Naive thymus-derived CD4-positive, alpha-beta T cell (primary cell): ENCODE measurements around the gene GGCX. TPM values are rescaled to one million over a fixed set of nuclear protein-coding genes. Genes with fewer than 3 reads are reported as not detected.
"Not testable (repeated sequence)": the region's sequence is repeated elsewhere in the genome, so short reads cannot be mapped to it uniquely, and the experiment has no call there.

ENCODE experiments used
- ATAC-seq: fragments of 150-1000 bp; cut with Tn5 transposase; 2 replicates; pipeline ENCODE4 v1.10.0; 2021; ENCODE audit warnings: mild to moderate bottlenecking, moderate library complexity
- CTCF ChIA-PET: fragments of 350-600 bp; sonication (Branson Sonifier 250); formaldehyde crosslinking; loops from one replicate; lab custom pipeline; 2021; ENCODE audit warnings: antibody characterized with exemption; lab: Charles Lee
- POLR2A ChIA-PET: fragments of 350-600 bp; sonication (Branson Sonifier 250); formaldehyde crosslinking; loops from one replicate; lab custom pipeline; 2021; ENCODE audit warnings: antibody characterized with exemption, inconsistent platforms; lab: Charles Lee
- DNase-seq, 9 donors: peaks; one replicate each; pipeline versions ENCODE4 v3.0.0 to v3.0.0-alpha.2; 2020 to 2022; ENCODE audit warnings: mixed read lengths in 1 of 9
- H3K27ac ChIP-seq: one replicate; pipeline ENCODE4 v1.7.0; 2013; ENCODE audit warnings: mild to moderate bottlenecking, low read depth, low read length, moderate library complexity
- H3K27me3 ChIP-seq, 2 donors: one replicate each; pipeline ENCODE4 v1.7.0; 2013; ENCODE audit warnings: low read length in 2 of 2, mild to moderate bottlenecking in 2 of 2, moderate library complexity in 2 of 2; ENCODE audit not compliant: control insufficient read depth in 2 of 2, insufficient read depth in 2 of 2
- H3K36me3 ChIP-seq, 3 experiments: 1 replicate in 2 of 3; 2 replicates in 1 of 3; pipeline ENCODE4 v1.7.0; 2013; ENCODE audit warnings: low read length in 3 of 3, mild to moderate bottlenecking in 3 of 3, moderate library complexity in 1 of 3; ENCODE audit not compliant: insufficient read depth in 3 of 3, control insufficient read depth in 2 of 3
- H3K4me1 ChIP-seq, 2 donors: one replicate each; pipeline ENCODE4 v1.7.0; 2013; ENCODE audit warnings: low read length in 2 of 2, mild to moderate bottlenecking in 2 of 2, moderate library complexity in 1 of 2; ENCODE audit not compliant: control insufficient read depth in 2 of 2, insufficient read depth in 2 of 2
- H3K4me3 ChIP-seq: 2 replicates; pipeline ENCODE4 v1.7.0; 2013; ENCODE audit warnings: mild to moderate bottlenecking, low read length
- H3K9me3 ChIP-seq, 3 experiments: 1 replicate in 2 of 3; 2 replicates in 1 of 3; pipeline ENCODE4 v1.7.0; 2013; ENCODE audit warnings: low read length in 3 of 3; ENCODE audit not compliant: control insufficient read depth in 2 of 3
- H3K27ac Mint-ChIP-seq, 9 donors: one replicate each; pipeline ENCODE4 v1.8.0; 2020 to 2022; ENCODE audit warnings: mixed read lengths in 9 of 9, mild to moderate bottlenecking in 8 of 9, moderate library complexity in 5 of 9, inconsistent platforms in 2 of 9
- H3K27me3 Mint-ChIP-seq, 5 donors: one replicate each; pipeline ENCODE4 v1.8.0; 2021 to 2022; ENCODE audit warnings: mixed read lengths in 5 of 5, mild to moderate bottlenecking in 1 of 5
- H3K36me3 Mint-ChIP-seq, 5 donors: one replicate each; pipeline ENCODE4 v1.8.0; 2020 to 2022; ENCODE audit warnings: mixed read lengths in 5 of 5, mild to moderate bottlenecking in 3 of 5, inconsistent platforms in 1 of 5
- H3K4me1 Mint-ChIP-seq, 7 donors: one replicate each; pipeline ENCODE4 v1.8.0; 2020 to 2022; ENCODE audit warnings: mixed read lengths in 7 of 7, mild to moderate bottlenecking in 3 of 7, inconsistent platforms in 1 of 7
- H3K4me3 Mint-ChIP-seq, 10 donors: one replicate each; pipeline ENCODE4 v1.8.0; 2020 to 2022; ENCODE audit warnings: mild to moderate bottlenecking in 10 of 10, mixed read lengths in 10 of 10, moderate library complexity in 6 of 10, inconsistent platforms in 2 of 10
- H3K9me3 Mint-ChIP-seq, 11 donors: one replicate each; pipeline ENCODE4 v1.8.0; 2020 to 2022; ENCODE audit warnings: mixed read lengths in 11 of 11, mild to moderate bottlenecking in 4 of 11, inconsistent platforms in 1 of 11, moderate library complexity in 1 of 11
- intact Hi-C, 2 donors: fragments of 100-400 bp; cut with micrococcal nuclease; formaldehyde crosslinking; loops; one replicate each; pipeline ENCODE4 v1.15.1; 2023
- polyA plus RNA-seq, 2 donors: library from polyadenylated mRNA; unstranded; fragments of 300-500 nt; fragmentation: Illumina TruSeq; gene quantifications; one replicate each; pipeline ENCODE4 v1.2.3, GENCODE V29; 2021
- total RNA-seq, 6 experiments: library from RNA in 5 of 6; stranded (reverse) in 5 of 6; gene quantifications; 1 replicate in 5 of 6; 2 replicates in 1 of 6; pipeline ENCODE4 v1.2.3 and lab custom pipeline; 2021 to 2026

Gene GGCX
- total and polyA plus RNA-seq, 7 experiments from 2014 or later, result 11.8 to 34.2 (median 20.5) TPM

GRCh38 chr2:85604568-85605339 is 43.5 kb upstream of the GGCX start:
- peaks cover 0 to 2% (median 0%) of the 10 kb centered on the region in 5 donors for H3K27me3 Mint-ChIP-seq
- peaks cover 0 to 15% (median 4%) of the 10 kb centered on the region in 5 donors for H3K36me3 Mint-ChIP-seq
- ATAC-seq, result no peak
- H3K27me3 ChIP-seq, result no peaks in the 10 kb centered on the region
- H3K36me3 ChIP-seq, result peaks cover 0 to 35% (median 5%) of the 10 kb centered on the region in 3 experiments
- peak overlapping the region; percentile 31 for H3K27ac ChIP-seq
- H3K9me3 ChIP-seq, result no peaks in the 10 kb centered on the region
- no peak overlapping the region for H3K4me3 ChIP-seq
- peak overlapping the region in 6 of 10 donors; percentile 9 to 94 (median 29) for H3K4me3 Mint-ChIP-seq
- peak overlapping the region in 6 of 9 donors; percentile 7 to 70 (median 43) for H3K27ac Mint-ChIP-seq
- H3K4me1 ChIP-seq, result peaks cover 7 to 9% of the 10 kb centered on the region in 2 donors
- intact Hi-C loops, result loop anchor here in 1 of 2 donors (5.0 kb wide), 1 partner anchor 838 kb away; the partner anchor contains the start of gene KDM3A
- ChIA-PET POLR2A (interaction anchor here (0.6 to 4.2 kb wide), 9 partner anchors 8 to 501 kb away, joined by 3 to 35 read pairs (median 4); partner anchors contain the start of genes C2orf68, POLR1A, PTCD3 and RNF181), CTCF (interaction anchor here (1.0 to 1.4 kb wide), 3 partner anchors 33 to 48 kb away, joined by 3 read pairs; no protein-coding TSS in a partner anchor)
- no peak for DNase-seq
- H3K9me3 Mint-ChIP-seq, result no peaks in the 10 kb centered on the region
- peaks cover 20 to 63% (median 55%) of the 10 kb centered on the region in 7 donors for H3K4me1 Mint-ChIP-seq

- H3K36me3 ChIP-seq, result peaks cover 0 to 35% (median 5%) of the 10 kb centered on the region in 3 experiments
- peak overlapping the region; percentile 0 for H3K27ac ChIP-seq
- H3K27ac Mint-ChIP-seq, result peak overlapping the region in 4 of 9 donors; percentile 43 to 85 (median 72)
- ChIA-PET CTCF (interaction anchor here (1.1 to 1.4 kb wide), 2 partner anchors 34 to 47 kb away, joined by 3 read pairs; no protein-coding TSS in a partner anchor), POLR2A (interaction anchor here (0.7 to 4.2 kb wide), 7 partner anchors 8 to 502 kb away, joined by 3 to 35 read pairs (median 12); partner anchors contain the start of genes C2orf68, MAT2A, POLR1A and PTCD3)
- H3K9me3 ChIP-seq, ATAC-seq, H3K4me3 ChIP-seq, DNase-seq, H3K4me1 ChIP-seq, H3K27me3 ChIP-seq, H3K27me3 Mint-ChIP-seq, H3K9me3 Mint-ChIP-seq: not testable (repeated sequence)
- peaks cover 0 to 14% (median 4%) of the 10 kb centered on the region in 5 donors for H3K36me3 Mint-ChIP-seq
- intact Hi-C loops, result loop anchor here in 1 of 2 donors (5.0 kb wide), 1 partner anchor 838 kb away; the partner anchor contains the start of gene KDM3A
- H3K4me1 Mint-ChIP-seq, result peaks cover 19 to 58% (median 50%) of the 10 kb centered on the region in 7 donors
- peak overlapping the region in 9 of 10 donors; percentile 8 to 98 (median 90) for H3K4me3 Mint-ChIP-seq
These were observed 42.8 kb upstream of the GGCX start for GRCh38 chr2:85604133-85604444.

- CTCF ChIA-PET, result no interaction called here
- Mint-ChIP-seq H3K9me3 (no peaks in the 10 kb centered on the region), H3K27ac (peak within 1 kb of the TSS; percentile 42 to 96 (median 82)), H3K36me3 (peaks cover 0 to 2% (median 0%) of the 10 kb centered on the region in 5 donors), H3K27me3 (peaks cover 0 to 2% (median 0%) of the 10 kb centered on the region in 5 donors), H3K4me1 (peaks cover 16 to 45% (median 37%) of the 10 kb centered on the region in 7 donors), H3K4me3 (peak within 1 kb of the TSS; percentile 89 to 98 (median 91))
- Histone ChIP-seq H3K9me3 (no peaks in the 10 kb centered on the region), H3K27ac (peak within 1 kb of the TSS; percentile 81), H3K4me3 (peak within 1 kb of the TSS; percentile 99), H3K36me3 (peaks cover 0 to 32% (median 0%) of the 10 kb centered on the region in 3 experiments), H3K4me1 (peaks cover 7 to 9% of the 10 kb centered on the region in 2 donors), H3K27me3 (no peaks in the 10 kb centered on the region)
- POLR2A ChIA-PET, result interaction anchor here (0.6 to 4.2 kb wide), 13 partner anchors 7 to 598 kb away, joined by 3 to 35 read pairs (median 6); partner anchors contain the start of genes C2orf68, GGCX, MAT2A and RNF181
- ATAC-seq, result peak; percentile 97
- intact Hi-C loops, result loop anchor here (1.0 to 5.0 kb wide), 12 partner anchors 7 to 840 kb away; partner anchors contain the start of genes MAT2A (in 2 of the 2), VAMP5 (in 2 of the 2), C2orf68 (in 1 of the 2) and GGCX (in 1 of the 2)
- DNase-seq, result peak; percentile 68 to 91 (median 78)
These were observed 41.4 kb upstream of the GGCX start, which contains the start of gene TMEM150A for GRCh38 chr2:85602476-85603234. Gene TMEM150A, minus strand, starts transcription at chr2:85602698. Its CDS starts 750 bp downstream, at chr2:85601948.

GRCh38 chr2:85601771-85602475 is 40.6 kb upstream of the GGCX start:
- POLR2A ChIA-PET, result interaction anchor here (1.0 to 3.7 kb wide), 8 partner anchors 10 to 63 kb away, joined by 3 to 19 read pairs (median 6); partner anchors contain the start of genes C2orf68, GGCX and MAT2A

GRCh38 chr2:85600951-85601770 is 39.9 kb upstream of the GGCX start:
- peaks cover 0 to 2% (median 0%) of the 10 kb centered on the region in 5 donors for H3K36me3 Mint-ChIP-seq
- intact Hi-C loops, result loop anchor here in 1 of 2 donors (5.0 kb wide), 1 partner anchor 841 kb away; the partner anchor contains the start of gene KDM3A
- CTCF ChIA-PET, result no interaction called here
- Histone ChIP-seq H3K9me3 (no peaks in the 10 kb centered on the region), H3K4me1 (peaks cover 14 to 17% of the 10 kb centered on the region in 2 donors), H3K27me3 (no peaks in the 10 kb centered on the region), H3K4me3 (no peak overlapping the region), H3K27ac (peak overlapping the region; percentile 81), H3K36me3 (peaks cover 0 to 25% (median 0%) of the 10 kb centered on the region in 3 experiments)
- H3K4me1 Mint-ChIP-seq, result peaks cover 24 to 51% (median 41%) of the 10 kb centered on the region in 7 donors
- H3K4me3 Mint-ChIP-seq, result peak overlapping the region; percentile 75 to 93 (median 86)
- peaks cover 0 to 2% (median 0%) of the 10 kb centered on the region in 5 donors for H3K27me3 Mint-ChIP-seq
- no peak for DNase-seq
- ATAC-seq, result no peak
- peak overlapping the region in 8 of 9 donors; percentile 68 to 96 (median 81) for H3K27ac Mint-ChIP-seq
- no peaks in the 10 kb centered on the region for H3K9me3 Mint-ChIP-seq
- POLR2A ChIA-PET, result interaction anchor here (1.4 to 3.7 kb wide), 7 partner anchors 10 to 62 kb away, joined by 4 to 19 read pairs (median 11); partner anchors contain the start of genes C2orf68, MAT2A, USP39 and VAMP5

More at GRCh38 chr2:85601771-85602475, 40.6 kb upstream of the GGCX start:
- peak overlapping the region; percentile 81 for H3K27ac ChIP-seq
- H3K36me3 ChIP-seq, result peaks cover 0 to 31% (median 0%) of the 10 kb centered on the region in 3 experiments
- peaks cover 0 to 2% (median 0%) of the 10 kb centered on the region in 5 donors for H3K36me3 Mint-ChIP-seq
- H3K27me3 ChIP-seq, result no peaks in the 10 kb centered on the region
- H3K4me3 Mint-ChIP-seq, result peak overlapping the region; percentile 75 to 93 (median 86)
- H3K4me1 Mint-ChIP-seq, result peaks cover 17 to 45% (median 40%) of the 10 kb centered on the region in 7 donors
- peak overlapping the region in 8 of 9 donors; percentile 68 to 96 (median 82) for H3K27ac Mint-ChIP-seq
- peaks cover 7 to 10% of the 10 kb centered on the region in 2 donors for H3K4me1 ChIP-seq
- peak overlapping the region; percentile 99 for H3K4me3 ChIP-seq
- intact Hi-C loops, result loop anchor here (1.0 to 5.0 kb wide), 11 partner anchors 9 to 840 kb away; partner anchors contain the start of genes MAT2A (in 2 of the 2), VAMP5 (in 2 of the 2), C2orf68 (in 1 of the 2) and GGCX (in 1 of the 2)
- no peaks in the 10 kb centered on the region for H3K9me3 ChIP-seq
- ATAC-seq, result peak; percentile 24
- H3K9me3 Mint-ChIP-seq, result no peaks in the 10 kb centered on the region
- CTCF ChIA-PET, result no interaction called here
- DNase-seq, result no peak
- peaks cover 0 to 2% (median 0%) of the 10 kb centered on the region in 5 donors for H3K27me3 Mint-ChIP-seq
